Endodermal cell (in vitro differentiated cells): ENCODE data around the gene SENP6. TPM values are rescaled to one million over a fixed set of nuclear protein-coding genes. Genes with fewer than 3 reads are reported as not detected.

Experiments
- DNase-seq: peaks from one replicate; pipeline ENCODE4 v3.0.0-alpha.2; 2017
- H3K27ac ChIP-seq: 2 replicates; pipeline ENCODE4 v1.5.1; 2013; ENCODE audit warnings: mild to moderate bottlenecking, low read depth, low read length, moderate library complexity
- H3K27me3 ChIP-seq: 2 replicates; pipeline ENCODE4 v1.6.1; 2013; ENCODE audit warnings: mild to moderate bottlenecking, low read length, moderate library complexity; ENCODE audit not compliant: insufficient read depth, control insufficient read depth, poor library complexity, severe bottlenecking
- H3K36me3 ChIP-seq: 2 replicates; pipeline ENCODE4 v1.7.0; 2013; ENCODE audit warnings: mild to moderate bottlenecking, low read length, moderate library complexity; ENCODE audit not compliant: control insufficient read depth, insufficient read depth
- H3K4me1 ChIP-seq: one replicate; pipeline ENCODE4 v1.7.0; 2013; ENCODE audit warnings: low read length; ENCODE audit not compliant: control insufficient read depth, insufficient read depth
- H3K4me3 ChIP-seq: 2 replicates; pipeline ENCODE4 v1.5.1; 2013; ENCODE audit warnings: mild to moderate bottlenecking, low read length, moderate library complexity
- H3K9ac ChIP-seq: 2 replicates; pipeline ENCODE4 v1.6.1; 2013; ENCODE audit warnings: mild to moderate bottlenecking, low read length, moderate library complexity; ENCODE audit not compliant: poor library complexity, severe bottlenecking; ENCODE audit errors: extremely low read depth
- H3K9me3 ChIP-seq: 2 replicates; pipeline ENCODE4 v1.6.1; 2013; ENCODE audit warnings: mild to moderate bottlenecking, low read length, moderate library complexity; ENCODE audit not compliant: control insufficient read depth
- H3K27ac Mint-ChIP-seq: 2 replicates; pipeline ENCODE4 v1.8.0; 2020; ENCODE audit warnings: mixed read lengths
- H3K27me3 Mint-ChIP-seq: 2 replicates; pipeline ENCODE4 v1.8.0; 2021; ENCODE audit warnings: mild to moderate bottlenecking, mixed read lengths; ENCODE audit not compliant: insufficient read depth
- H3K36me3 Mint-ChIP-seq: 2 replicates; pipeline ENCODE4 v1.8.0; 2020; ENCODE audit warnings: low read depth, mixed read lengths
- H3K4me1 Mint-ChIP-seq: 2 replicates; pipeline ENCODE4 v1.8.0; 2020; ENCODE audit warnings: mixed read lengths
- H3K4me3 Mint-ChIP-seq: 2 replicates; pipeline ENCODE4 v1.8.0; 2020; ENCODE audit warnings: mild to moderate bottlenecking, moderate library complexity, mixed read lengths
- H3K9me3 Mint-ChIP-seq: 2 replicates; pipeline ENCODE4 v1.8.0; 2020; ENCODE audit warnings: mild to moderate bottlenecking, mixed read lengths
- CTCF ChIP-seq: fragments of 200-600 bp; sonication (generic); conservative IDR thresholded peaks from 2 replicates; pipeline ENCODE4 v1.5.0; 2021; ENCODE audit warnings: antibody characterized with exemption, mild to moderate bottlenecking
- WGBS, 2 experiments: methylation state at CpG; one replicate each; pipeline versions ENCODE4 v1.1.5 to v1.1.7; 2013; ENCODE audit warnings: missing lambda C conversion rate in 2 of 2, mixed read lengths in 1 of 2; ENCODE audit not compliant: insufficient coverage in 1 of 2, insufficient read length in 1 of 2; 5-methylcytosine and 5-hydroxymethylcytosine counted together
- total RNA-seq, 2 donors: library from RNA; stranded (reverse); fragmentation: NEBNext Ultra II Directional in 1 of 2; extraction: Animal tissue kit (Norgen Biotek cat#: 25700) in 1 of 2; gene quantifications; 2 replicates in 1 of 2; 3 replicates in 1 of 2; pipeline ENCODE4 v1.2.1, GENCODE V29; 2021

The SENP6 gene
- total RNA-seq, 2 donors from 2014 or later = 101 to 113 TPM

- Mint-ChIP-seq H3K4me3 (no peak overlapping the region), H3K4me1 (no peaks in the 10 kb centered on the region), H3K27ac (no peak overlapping the region), H3K27me3 (no peaks in the 10 kb centered on the region), H3K9me3 (no peaks in the 10 kb centered on the region), H3K36me3 (peaks cover 56% of the 10 kb centered on the region)
- peaks cover 79% of the 10 kb centered on the region for H3K36me3 ChIP-seq
- DNase-seq = no peak
- H3K4me3 ChIP-seq = no peak overlapping the region
- no peak overlapping the region for H3K27ac ChIP-seq
- H3K9me3 ChIP-seq = no peaks in the 10 kb centered on the region
- H3K27me3 ChIP-seq = no peaks in the 10 kb centered on the region
- 96% methylated on average over 2 of the region's 2 CpGs; no CpG with 5 or more reads in 1 of the 2 experiments for WGBS, 2 experiments
- TF ChIP-seq CTCF = no peak
- no peaks in the 10 kb centered on the region for H3K4me1 ChIP-seq
- no peak overlapping the region for H3K9ac ChIP-seq
Measured at GRCh38 chr6:75711173-75711572, 109.5 kb downstream of the SENP6 start.

GRCh38 chr6:75719133-75719532, 117.5 kb downstream of the SENP6 start:
- Histone ChIP-seq H3K36me3 (peaks cover 35% of the 10 kb centered on the region), H3K9ac (no peak overlapping the region), H3K4me1 (no peaks in the 10 kb centered on the region), H3K27ac (no peak overlapping the region), H3K4me3 (no peak overlapping the region), H3K27me3 (no peaks in the 10 kb centered on the region), H3K9me3 (no peaks in the 10 kb centered on the region)
- no peaks in the 10 kb centered on the region for H3K27me3 Mint-ChIP-seq
- DNase-seq = no peak
- H3K4me3 Mint-ChIP-seq = no peak overlapping the region
- H3K36me3 Mint-ChIP-seq = peaks cover 11% of the 10 kb centered on the region
- peaks cover 7% of the 10 kb centered on the region for H3K4me1 Mint-ChIP-seq
- no peak overlapping the region for H3K27ac Mint-ChIP-seq
- 98 to 100% methylated on average over 3 of the region's 3 CpGs for WGBS, 2 experiments
- TF ChIP-seq CTCF = no peak
- no peaks in the 10 kb centered on the region for H3K9me3 Mint-ChIP-seq

GRCh38 chr6:75723382-75723781, 121.7 kb downstream of the SENP6 start:
- Histone ChIP-seq H3K27ac (no peak overlapping the region), H3K36me3 (no peaks in the 10 kb centered on the region), H3K27me3 (no peaks in the 10 kb centered on the region), H3K4me1 (no peaks in the 10 kb centered on the region), H3K9ac (no peak overlapping the region), H3K4me3 (no peak overlapping the region), H3K9me3 (no peaks in the 10 kb centered on the region)
- Mint-ChIP-seq H3K4me3 (no peak overlapping the region), H3K9me3 (no peaks in the 10 kb centered on the region), H3K36me3 (no peaks in the 10 kb centered on the region), H3K27me3 (no peaks in the 10 kb centered on the region), H3K4me1 (peaks cover 3% of the 10 kb centered on the region), H3K27ac (no peak overlapping the region)
- TF ChIP-seq CTCF = no peak
- peak; percentile 55 for DNase-seq
- WGBS, 2 experiments = 67 to 90% methylated on average over 1 to 2 of the region's 2 CpGs
